NCI-H526 (cell line): Measurements from ENCODE around the gene WDR90.
A peak's percentile ranks its signal among the peaks of the same experiment; 100 is the strongest.
"Not testable (repeated sequence)": the region's sequence is repeated elsewhere in the genome, so short reads cannot be mapped to it uniquely, and the experiment has no call there.

Source experiments
- DNase-seq, 2 experiments: peaks; one replicate each; lab custom pipeline; 2025; lab: John Stamatoyannopoulos, UW

The WDR90 gene

DNA sequence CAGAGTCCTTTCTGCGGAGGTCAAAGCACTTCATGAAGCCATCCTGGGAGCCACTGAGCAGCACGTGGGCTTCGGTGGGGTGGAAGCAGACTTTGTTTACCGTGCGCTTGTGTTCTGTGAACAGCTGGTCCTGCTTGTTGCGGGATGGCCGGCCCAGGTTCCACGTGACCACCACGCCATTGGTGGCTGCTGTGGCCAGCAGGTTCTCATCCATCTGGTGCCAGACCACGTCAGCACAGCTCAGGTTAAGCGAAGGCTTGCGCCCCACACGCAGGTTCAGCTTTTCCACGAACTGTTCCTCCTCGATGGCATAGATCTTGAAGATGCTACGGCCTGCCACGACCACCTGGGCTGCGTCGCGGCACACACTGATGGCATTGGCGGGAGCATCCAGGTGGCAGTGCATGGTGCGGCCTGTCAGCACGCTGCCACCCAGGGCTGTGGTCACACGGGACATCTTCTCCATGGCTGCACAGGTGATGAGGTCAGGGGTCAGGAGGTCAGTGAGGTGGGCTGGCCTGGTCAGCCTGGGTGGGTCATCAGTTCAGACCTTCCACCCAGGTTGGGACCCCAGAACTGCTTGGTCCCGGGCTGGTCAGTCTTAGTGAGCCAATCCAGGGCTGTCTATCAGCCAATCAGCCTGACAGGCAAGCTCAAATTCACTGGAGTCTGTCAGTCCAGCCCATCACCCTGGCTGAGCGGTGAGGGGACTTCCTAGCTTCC, 40.2 kb downstream of the WDR90 start:
- DNase-seq, result no peak

DNA sequence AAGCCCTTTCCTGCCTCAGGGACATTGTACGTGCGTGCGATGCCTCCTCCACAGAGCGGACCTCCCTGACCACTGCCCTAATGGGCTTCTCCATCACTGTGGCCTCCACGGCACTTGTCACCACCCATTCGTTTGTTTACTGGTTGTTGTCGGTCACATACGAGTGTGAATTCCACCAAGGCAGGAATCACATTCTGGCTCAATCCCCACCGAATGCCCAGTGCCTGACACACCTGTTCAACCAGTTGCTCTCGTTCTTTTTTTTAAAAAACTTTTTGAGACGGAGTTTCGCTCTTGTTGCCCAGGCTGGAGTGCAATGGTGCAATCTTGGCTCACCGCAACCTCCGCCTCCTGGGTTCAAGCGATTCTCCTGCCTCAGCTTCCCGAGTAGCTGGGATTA, 42.1 kb downstream of the WDR90 start:
- DNase-seq, result not testable (repeated sequence)

GRCh38 chr16:692356-693108, 43.4 kb downstream of the WDR90 start:
- no peak for DNase-seq

DNA sequence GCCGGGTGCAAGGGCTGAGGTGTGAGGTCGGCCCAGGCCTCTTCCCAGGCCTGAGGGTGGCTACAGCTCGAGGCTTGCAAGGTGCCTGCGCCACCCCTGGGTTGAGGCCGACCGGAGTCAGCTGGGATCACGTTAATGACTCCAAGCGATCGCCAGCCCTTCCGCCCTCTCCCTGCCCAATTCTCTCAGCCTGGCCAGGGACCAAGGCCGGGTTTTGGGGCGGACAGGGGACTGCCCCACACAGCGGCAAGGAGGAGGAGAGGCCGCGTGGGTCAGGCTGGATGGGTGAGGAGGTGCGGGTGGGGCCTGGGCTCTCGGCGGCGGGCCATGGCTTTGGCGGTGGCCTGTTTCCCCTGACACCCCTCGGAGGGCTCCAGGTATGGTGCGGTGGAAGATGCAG, 44.2 kb downstream of the WDR90 start:
- no peak for DNase-seq

DNA sequence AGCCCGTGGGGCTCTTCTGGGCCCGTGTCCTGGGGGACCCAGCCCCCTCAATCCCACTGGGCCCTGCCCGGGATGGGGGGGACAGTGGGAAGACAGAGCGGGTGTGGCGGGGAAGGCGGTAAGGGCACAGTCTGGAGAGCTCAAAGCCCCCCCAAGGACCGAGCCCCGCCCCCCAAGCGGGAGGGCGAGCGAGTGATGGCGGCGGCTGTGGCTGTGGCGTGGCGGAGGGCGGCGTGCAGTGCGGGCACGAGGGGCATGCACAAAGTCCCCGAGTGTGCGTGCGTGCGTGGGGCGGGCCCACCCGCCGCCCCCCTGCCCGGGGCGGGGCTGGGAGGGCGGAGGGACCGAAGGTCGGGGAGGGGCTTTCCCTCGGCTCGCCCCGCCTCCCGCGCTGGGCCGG, 44.6 kb downstream of the WDR90 start:
- no peak for DNase-seq

DNA sequence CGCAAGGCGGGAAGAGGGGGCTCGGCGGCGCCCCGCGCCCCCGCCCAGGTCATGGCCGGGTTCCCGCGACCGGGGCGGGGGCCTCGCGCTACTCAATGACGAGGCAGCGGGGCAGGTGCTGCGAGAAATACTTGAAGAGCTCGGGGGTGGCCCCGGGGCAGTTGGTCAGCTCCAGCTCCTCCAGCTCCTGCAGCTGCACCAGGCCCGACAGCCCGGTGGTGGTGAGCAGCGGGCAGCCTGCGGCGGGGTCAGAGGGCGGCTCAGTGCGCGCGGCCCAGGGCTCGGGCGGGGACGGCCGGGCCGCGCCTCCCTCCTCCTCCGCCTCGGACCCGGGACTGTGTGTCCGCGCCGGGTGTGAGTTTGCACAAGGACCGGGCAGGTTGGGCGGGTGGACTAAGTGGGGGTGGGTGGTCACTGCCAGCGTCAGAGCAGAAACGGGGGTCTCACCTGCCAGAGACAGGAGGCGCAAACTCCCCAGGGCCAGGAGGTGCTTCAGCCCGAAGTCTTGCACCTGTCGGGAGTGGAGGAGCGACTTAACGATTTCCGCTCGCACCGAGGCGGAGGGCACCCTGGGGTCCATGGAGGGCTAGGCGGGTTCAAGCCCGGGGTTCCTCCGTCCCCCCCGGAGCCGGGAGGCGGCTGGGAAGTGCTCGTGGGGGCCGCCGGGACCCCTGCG, 45.2 kb downstream of the WDR90 start:
- DNase-seq, result no peak

DNA sequence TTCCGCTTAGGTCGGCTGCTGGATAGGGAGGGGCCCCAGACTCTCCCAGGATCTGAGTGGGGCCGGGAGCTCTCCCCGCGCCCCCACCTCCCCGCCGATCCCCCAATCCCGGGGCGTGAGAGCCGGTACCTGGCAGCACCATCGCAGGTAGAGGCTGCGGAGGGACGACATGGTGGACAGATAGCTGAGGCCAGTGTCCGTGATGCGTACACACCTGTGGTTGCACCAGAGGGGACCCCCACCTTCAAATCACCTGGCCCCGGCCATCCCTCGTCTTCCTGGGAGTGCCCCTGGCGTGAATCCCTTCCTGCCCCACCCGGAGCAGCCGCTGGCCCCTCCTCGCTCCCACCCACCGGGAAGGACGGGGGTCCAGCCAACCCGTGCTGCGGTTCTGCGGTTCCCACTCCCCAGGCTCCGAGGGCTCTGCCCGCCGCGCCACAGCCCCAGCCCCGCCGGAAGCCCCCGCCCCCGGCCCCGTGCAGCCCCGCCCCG, 45.7 kb downstream of the WDR90 start:
- DNase-seq, result no peak

DNA sequence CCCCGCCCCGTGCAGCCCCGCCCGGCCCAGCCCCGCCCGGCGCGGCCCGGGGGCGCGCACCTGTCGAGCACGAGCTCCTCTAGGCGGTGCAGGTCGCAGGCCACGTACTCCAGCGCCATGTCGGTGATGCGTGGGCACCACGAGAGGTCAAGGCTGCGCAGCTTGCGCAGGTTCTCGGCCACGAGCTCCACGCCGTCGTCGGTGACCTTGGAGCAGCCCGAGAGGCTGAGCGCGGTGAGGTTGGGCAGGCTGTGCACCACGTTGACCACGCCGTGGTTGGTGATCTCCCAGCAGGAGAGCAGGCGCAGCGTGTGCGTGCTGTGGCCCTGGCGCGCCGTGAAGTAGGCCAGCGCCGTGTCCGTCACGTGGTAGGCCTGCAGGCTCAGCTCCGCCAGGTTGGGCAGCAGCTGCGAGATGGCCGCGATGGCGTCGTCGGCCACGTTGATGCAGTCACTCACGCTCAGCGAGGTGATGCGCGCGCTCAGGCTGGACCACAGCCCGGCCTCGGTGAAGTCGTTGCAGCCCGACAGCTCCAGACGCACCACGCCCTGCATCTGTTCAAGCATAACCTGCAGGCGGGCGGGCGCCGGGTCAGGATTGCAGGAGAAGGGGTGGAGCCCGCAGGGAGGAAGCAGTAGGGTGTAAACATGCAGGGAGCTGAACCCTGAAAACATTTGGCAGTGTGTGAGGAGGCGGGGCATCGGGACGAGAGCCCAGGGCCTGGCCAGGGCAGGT, 46.4 kb downstream of the WDR90 start:
- peak; percentile 81 to 88 for DNase-seq

DNA sequence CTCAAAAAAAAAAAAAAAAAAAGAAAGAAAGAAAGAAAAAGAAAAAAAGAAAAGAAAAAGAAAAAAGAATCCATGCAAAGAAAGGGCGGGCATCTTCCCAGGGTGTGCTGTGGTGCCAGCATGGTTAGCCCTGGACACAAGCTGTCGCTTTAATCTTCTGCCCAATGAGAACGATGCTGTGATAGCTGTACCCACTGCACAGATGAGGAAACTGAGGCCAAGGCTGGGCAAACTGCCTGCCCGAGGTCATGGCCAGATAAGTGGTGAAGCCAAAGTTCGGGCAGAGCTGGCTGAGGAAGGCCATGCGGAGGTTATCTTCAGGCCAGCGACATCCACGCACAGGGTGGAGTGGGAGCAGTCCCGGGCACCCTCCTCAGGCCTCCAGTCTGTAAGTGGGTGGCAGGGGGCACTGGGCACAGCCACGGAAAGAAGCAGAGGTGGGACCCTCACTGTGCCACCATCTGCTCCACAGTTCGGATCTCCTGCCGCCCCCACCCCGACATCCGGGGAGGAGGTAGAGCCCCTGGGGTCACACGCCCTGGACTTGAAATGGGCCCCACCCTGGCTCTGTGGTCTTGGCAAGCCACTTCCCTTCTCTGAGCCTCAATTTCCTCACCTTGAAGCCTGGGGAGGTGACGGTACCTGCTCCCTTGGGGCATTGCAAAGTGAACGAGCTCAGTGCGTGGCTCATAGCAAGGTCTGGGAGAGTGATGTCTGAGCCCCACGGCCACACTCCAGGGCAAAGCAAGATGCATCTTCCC, 49.9 kb downstream of the WDR90 start:
- DNase-seq, result no peak

DNA sequence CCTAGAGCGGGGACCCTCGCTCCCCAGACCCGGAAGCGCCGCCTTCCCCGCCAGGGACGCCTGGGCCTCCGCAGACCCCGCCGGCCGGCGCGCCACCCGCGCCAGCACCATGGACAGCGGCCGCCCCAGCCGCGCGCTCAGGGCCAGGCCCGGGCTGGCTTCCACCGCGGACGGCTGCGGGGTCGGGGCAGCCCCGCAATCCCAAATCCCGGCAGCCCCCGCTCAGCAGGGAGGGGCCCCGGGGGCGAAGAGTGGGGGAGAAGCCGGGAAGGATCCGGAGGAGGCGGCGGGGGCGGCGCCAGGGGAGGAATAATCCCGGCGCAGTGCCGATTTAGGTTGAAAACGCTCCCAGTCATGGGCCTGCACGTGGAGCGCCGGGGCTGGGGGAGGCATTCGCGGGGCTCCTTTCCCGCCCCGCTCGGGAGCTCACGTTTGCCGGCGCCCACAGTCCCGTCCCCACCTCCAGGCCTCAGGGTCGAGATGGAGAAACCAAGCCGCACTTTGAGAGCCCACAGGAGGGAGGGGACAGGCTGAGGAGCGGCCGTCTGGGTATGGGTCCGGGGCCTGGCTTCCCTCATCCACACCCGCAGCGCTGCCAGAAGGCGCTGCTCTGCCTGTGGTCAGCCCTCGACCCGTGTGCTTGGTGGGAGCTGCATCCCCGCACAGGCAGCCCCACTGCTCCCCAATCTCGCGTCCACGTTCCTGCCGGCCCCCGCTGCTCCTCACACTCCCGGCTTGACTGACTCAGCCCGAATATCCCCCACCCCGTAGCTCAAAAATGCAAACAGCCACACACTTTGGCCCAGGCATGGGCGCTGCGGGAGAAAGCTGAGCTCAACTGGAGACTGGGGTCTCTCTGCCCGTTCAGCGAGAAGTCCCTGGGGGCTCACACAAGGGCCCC, 51.8 kb downstream of the WDR90 start:
- no peak for DNase-seq

- no peak for DNase-seq
These were observed 53.2 kb downstream of the WDR90 start for GRCh38 chr16:702341-702740.

GRCh38 chr16:703406-703805, 54.2 kb downstream of the WDR90 start:
- DNase-seq, result no peak

- no peak for DNase-seq
These were observed 54.9 kb downstream of the WDR90 start for GRCh38 chr16:704047-704446.

DNA sequence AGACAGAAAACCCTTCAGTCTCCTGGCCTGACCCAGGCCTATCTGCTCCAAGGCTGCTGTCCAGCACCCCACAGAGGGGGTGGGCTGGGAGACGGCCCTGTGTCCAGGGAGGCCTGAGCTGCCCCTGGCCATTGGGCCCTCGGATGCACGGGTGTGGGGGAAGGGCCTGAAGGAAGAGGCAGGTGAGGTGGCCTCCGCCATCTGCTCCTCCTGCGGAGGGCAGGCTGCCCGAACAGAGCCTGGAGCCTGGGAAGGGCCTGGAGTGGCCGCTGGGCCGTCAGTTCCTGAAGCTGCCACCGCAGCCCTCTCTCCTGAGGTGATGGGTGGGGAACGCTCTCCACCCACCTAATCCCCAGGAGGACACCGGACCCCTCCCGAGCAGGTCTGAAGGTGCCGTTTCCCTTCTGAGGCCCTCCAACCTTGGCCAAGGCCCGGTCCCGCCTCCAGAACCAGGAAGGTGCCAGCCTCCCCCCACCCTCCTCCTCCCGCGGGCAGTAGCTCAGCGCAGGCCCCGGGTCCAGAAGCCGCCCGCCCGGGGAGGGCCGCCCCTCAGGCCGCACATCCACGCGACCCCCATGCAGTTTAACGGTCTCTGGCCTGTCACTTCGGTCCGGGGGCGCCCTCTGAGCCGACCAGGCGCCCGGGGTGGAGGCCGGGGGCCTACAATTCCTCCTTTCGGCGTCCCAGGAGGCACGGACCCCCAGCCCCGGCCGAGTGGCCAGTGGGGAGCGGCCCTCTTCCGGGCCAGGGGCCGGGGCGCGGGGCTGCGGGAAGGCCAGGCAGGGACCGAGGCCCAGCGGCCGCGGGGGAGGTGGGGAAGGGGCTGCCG, 55.6 kb downstream of the WDR90 start:
- DNase-seq, result no peak

DNA sequence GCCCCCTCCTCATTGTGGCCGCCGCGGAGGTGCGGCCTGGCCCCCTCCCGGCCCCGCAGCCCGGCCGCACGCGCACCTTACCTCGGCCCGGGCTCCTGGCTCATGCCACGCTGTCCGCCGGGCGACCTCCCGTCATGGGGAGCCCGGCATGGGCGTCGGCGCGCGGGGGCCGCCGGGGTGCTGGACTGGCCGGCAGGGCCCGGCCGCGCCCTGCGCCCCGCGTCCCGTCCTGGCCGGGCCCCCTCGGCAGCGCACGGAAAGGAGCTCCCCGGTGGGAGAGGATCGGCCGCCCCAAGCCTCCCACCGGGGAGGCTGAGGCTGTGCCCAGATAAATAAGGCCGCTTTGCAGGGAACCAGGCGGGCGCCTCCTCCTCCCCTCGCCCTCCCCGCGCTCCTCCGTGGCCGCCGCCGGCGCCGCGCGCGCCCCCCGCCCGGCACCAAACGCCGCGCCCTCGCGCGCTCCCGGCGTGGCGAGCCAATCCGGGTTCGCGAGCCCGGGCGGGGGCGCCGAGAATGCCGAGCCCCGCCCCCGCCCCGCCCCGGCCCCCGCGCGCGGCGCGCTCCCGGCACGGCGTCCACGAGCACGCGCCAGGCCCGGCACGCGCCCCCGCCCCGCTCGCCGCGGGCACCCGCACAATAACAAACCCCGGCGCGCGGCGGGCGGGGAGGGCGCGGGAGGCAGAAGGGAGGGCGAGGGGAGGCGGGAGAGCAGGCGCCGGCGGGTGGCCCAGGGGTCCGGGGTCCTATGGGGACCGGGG, 56.4 kb downstream of the WDR90 start, which contains the start of gene FBXL16:
TSS of gene FBXL16 (minus strand) at position 371 of the 758 bp plus-strand sequence. CDS start 8,396 bp downstream, outside the sequence.
- peak in 1 of 2 experiments; percentile 80 for DNase-seq

DNA sequence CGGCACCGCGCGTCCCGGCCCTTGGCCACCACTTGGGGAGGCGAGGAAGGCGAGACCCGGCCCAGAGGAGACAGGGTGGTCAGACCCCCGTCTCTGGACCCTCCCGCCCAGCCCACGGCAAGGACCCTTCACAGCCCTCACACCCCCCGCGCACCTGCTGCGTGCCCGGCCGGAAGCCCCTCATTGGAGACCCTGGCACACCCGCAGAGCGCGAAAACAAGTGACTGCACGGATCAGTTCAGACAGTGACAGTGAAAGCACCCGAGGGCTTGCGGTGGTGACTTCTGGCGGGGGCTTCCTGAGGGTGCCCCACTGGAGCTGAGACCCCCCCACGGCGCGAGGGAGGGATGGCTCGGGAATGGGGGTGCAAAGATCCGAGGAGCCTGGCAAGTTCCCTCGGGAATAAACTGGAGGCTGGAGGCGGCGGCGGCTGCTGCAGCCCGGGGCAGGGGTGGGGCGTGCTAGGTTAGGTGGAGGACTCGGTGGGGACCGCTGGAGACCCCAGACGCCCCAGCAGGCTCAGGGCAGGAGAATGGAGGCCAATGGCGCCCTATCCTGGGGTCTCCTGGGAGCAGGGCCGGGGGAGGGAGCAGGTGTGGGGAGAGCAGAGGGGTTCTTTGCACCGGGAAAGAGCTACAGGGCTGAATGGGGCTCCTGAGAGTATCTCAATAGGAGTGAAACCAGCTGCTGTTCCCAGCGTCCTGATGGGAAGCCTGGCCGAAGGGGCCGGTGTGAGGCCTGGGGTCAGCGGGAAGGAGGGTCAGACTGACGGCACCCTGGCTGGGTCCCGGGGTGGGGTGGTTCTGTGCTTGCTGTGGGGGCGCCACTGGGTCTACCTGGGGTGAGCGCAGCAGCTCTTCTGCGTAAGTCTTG, 57.3 kb downstream of the WDR90 start:
- DNase-seq, result peak in 1 of 2 experiments; percentile 64

DNA sequence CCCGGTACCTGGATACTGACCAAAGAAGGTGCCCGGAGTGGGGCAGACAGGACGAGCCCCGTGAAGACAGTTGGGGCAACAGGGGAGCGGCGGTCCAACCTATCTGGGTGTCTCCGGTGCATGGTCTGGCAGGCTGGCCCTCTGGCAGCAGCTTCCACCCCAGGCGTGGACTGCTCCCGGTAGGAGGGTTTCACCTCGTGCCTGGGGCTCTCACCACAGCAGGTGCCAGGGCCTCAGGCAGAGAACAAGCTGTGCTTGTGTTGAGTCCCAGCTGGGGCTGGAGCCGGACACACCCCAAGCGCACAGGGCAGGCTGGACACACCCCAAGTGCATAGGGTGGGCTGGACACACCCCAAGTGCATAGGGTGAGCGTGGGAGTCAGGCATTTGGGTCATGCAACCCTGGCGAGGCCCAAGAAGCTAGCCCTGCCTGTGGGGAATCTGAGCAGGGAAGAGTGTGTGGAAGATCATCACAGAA, 57.9 kb downstream of the WDR90 start:
- DNase-seq, result peak in 1 of 2 experiments; percentile 31
